DND-41 (cell line): ENCODE measurements around the gene CHRNB2.

Experiments
- CTCF ChIP-seq: IDR thresholded peaks from 2 replicates; pipeline ENCODE4 v1.5.1; 2012; ENCODE audit warnings: borderline replicate concordance, low read length, moderate library complexity, mild to moderate bottlenecking; ENCODE audit not compliant: poor library complexity, severe bottlenecking; ENCODE audit errors: extremely low read depth
- EZH2 ChIP-seq: IDR thresholded peaks from 3 replicates; pipeline ENCODE4 v1.6.1; 2012; ENCODE audit warnings: borderline replicate concordance, low read depth, mild to moderate bottlenecking, moderate library complexity, low read length, inconsistent platforms; ENCODE audit not compliant: severe bottlenecking

- TF ChIP-seq CTCF, result no peak
- no peak for TF ChIP-seq EZH2
Measured at GRCh38 chr1:154605534-154605933, 38.0 kb downstream of the CHRNB2 start.
